ENCODE results near the gene FGF12. TPM values are rescaled to one million over a fixed set of nuclear protein-coding genes. Genes with fewer than 3 reads are reported as not detected.
"Not testable (repeated sequence)": the region's sequence is repeated elsewhere in the genome, so short reads cannot be mapped to it uniquely, and the experiment has no call there.

The FGF12 gene
- polyA plus RNA-seq (2011; rRNA removed) (0.83 and 1.1 TPM in 2 replicates), polyA plus RNA-seq (2017; fragmentation: RNase III; extraction: RNeasy Plus Mini Kit Qiagen cat#74134 plus additional on column Dnase treatment) (0.57 to 0.88 TPM (median 0.63 TPM) in 3 replicates), polyA minus RNA-seq (2011; rRNA and poly(A)+ RNA removed) (0.99 and 1.4 TPM in 2 replicates)
- polyA plus RNA-seq (2012; cell fraction: cytosol; rRNA removed), result 0.10 and 0.15 TPM in 2 replicates
- 0.14 and 0.16 TPM in 2 replicates for polyA plus RNA-seq (2012; cell fraction: nucleus; rRNA removed)

- FAIRE-seq (no peak), DNase-seq (ENCODE audit: low read depth in 1 of 2, low spot score in 1 of 2) (peak; percentile 7 to 18), ATAC-seq (peak; percentile 62 to 64; a peak in 5 of 6 replicates)
- peak within 1 kb of the TSS; percentile 65 for H3K4me2 ChIP-seq
- 7% methylated on average over 28 of the region's 36 CpGs for WGBS (ENCODE audit: missing lambda C conversion rate)
- ChIA-PET POLR2A (interaction anchor here (0.7 kb wide), 1 partner anchor 45 kb away, joined by 3 read pairs; no protein-coding TSS in a partner anchor), CTCF (no interaction called here)
- peak within 1 kb of the TSS; percentile 19; the same call in 1 of the 3 replicates for H3K4me3 ChIP-seq
- TF ChIP-seq, protein P1, sequence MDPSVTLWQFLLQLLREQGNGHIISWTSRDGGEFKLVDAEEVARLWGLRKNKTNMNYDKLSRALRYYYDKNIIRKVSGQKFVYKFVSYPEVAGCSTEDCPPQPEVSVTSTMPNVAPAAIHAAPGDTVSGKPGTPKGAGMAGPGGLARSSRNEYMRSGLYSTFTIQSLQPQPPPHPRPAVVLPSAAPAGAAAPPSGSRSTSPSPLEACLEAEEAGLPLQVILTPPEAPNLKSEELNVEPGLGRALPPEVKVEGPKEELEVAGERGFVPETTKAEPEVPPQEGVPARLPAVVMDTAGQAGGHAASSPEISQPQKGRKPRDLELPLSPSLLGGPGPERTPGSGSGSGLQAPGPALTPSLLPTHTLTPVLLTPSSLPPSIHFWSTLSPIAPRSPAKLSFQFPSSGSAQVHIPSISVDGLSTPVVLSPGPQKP (IDR thresholded peaks at IDR 0.05; ENCODE audit: low read depth, low read length), result no peak
- TF ChIP-seq, protein P2, sequence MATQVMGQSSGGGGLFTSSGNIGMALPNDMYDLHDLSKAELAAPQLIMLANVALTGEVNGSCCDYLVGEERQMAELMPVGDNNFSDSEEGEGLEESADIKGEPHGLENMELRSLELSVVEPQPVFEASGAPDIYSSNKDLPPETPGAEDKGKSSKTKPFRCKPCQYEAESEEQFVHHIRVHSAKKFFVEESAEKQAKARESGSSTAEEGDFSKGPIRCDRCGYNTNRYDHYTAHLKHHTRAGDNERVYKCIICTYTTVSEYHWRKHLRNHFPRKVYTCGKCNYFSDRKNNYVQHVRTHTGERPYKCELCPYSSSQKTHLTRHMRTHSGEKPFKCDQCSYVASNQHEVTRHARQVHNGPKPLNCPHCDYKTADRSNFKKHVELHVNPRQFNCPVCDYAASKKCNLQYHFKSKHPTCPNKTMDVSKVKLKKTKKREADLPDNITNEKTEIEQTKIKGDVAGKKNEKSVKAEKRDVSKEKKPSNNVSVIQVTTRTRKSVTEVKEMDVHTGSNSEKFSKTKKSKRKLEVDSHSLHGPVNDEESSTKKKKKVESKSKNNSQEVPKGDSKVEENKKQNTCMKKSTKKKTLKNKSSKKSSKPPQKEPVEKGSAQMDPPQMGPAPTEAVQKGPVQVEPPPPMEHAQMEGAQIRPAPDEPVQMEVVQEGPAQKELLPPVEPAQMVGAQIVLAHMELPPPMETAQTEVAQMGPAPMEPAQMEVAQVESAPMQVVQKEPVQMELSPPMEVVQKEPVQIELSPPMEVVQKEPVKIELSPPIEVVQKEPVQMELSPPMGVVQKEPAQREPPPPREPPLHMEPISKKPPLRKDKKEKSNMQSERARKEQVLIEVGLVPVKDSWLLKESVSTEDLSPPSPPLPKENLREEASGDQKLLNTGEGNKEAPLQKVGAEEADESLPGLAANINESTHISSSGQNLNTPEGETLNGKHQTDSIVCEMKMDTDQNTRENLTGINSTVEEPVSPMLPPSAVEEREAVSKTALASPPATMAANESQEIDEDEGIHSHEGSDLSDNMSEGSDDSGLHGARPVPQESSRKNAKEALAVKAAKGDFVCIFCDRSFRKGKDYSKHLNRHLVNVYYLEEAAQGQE (IDR thresholded peaks at IDR 0.05), result 0 out of 2 replicates have a peak, but pooled peaks have one; percentile 53
- no peak within 1 kb of the TSS for H3K27ac ChIP-seq
- no peaks in the 10 kb centered on the region for H3K4me1 ChIP-seq
- H3K9me3 ChIP-seq, result no peaks in the 10 kb centered on the region
Observed at GRCh38 chr3:192727032-192727847, at the start of gene FGF12. Gene FGF12 (minus strand): TSS chr3:192727541.

GRCh38 chr3:192774341-192774740 lies 47.0 kb upstream of the FGF12 start:
- ATAC-seq; POLR2A ChIA-PET; H3K27ac ChIP-seq; H3K9me3 ChIP-seq; H3K4me1 ChIP-seq; H3K4me2 ChIP-seq; DNase-seq (ENCODE audit: low read depth in 1 of 2, low spot score in 1 of 2); CTCF ChIA-PET; FAIRE-seq; H3K4me3 ChIP-seq: not testable (repeated sequence)
- 26% methylated on average over 4 of the region's 4 CpGs for WGBS (ENCODE audit: missing lambda C conversion rate)

DNA sequence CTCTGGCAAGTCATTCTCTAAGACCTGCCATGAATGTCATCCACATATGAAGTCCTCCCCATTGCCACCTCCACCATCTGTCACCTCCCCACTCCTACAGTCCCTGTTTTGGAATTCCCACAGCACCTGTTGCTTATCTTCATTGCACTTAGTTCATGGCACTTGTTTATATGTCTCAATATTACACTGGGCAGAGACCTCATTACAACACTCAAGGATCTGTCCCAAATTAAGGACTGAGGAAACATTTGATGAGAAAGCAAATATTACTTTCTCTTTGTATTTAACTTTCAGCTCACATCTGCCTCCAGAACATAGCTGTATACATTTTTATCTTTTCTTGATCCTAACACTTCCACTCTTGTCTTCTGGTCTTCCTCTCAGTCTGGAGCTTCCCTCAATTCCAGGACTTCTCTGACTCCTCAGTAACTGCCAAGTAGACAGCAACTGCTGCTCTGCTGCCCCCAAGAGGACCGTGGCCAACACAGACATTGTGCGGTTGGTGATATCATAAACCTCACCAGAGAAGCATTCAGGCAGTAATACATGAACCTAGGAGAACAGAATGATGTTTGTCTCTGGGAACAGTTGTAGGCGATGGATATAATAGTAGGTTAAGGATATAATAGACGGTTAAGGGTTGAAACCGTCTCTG lies 45.0 kb upstream of the FGF12 start:
- Histone ChIP-seq H3K4me3 (no peak overlapping the region), H3K27ac (no peak overlapping the region), H3K9me3 (no peaks in the 10 kb centered on the region), H3K4me2 (no peak overlapping the region), H3K4me1 (no peaks in the 10 kb centered on the region)
- POLR2A ChIA-PET, result no interaction called here
- 0 out of 3 replicates have a peak, but pooled peaks have one; percentile 9 for TF ChIP-seq CTCF (IDR thresholded peaks at IDR 0.05)
- peak in 1 of 2 experiments; percentile 40; a peak in 2 of 5 replicates for TF ChIP-seq RAD21 (conservative IDR thresholded peaks at IDR 0.05 in 1 of 2, IDR thresholded peaks at IDR 0.05 in 1 of 2)
- TF ChIP-seq NR3C1 (IDR thresholded peaks at IDR 0.05), result no peak
- DNase-seq (ENCODE audit: low read depth in 1 of 2, low spot score in 1 of 2) (peak in 1 of 2 experiments; percentile 12), FAIRE-seq (no peak), ATAC-seq (peak; percentile 68 to 85; a peak in 3 of 6 replicates)
- CTCF ChIA-PET, result no interaction called here
- 6% methylated on average over 5 of the region's 5 CpGs for WGBS (ENCODE audit: missing lambda C conversion rate)

- Histone ChIP-seq H3K4me1 (no peaks in the 10 kb centered on the region), H3K4me2 (no peak overlapping the region), H3K27ac (no peak overlapping the region), H3K9me3 (no peaks in the 10 kb centered on the region), H3K4me3 (no peak overlapping the region)
- WGBS (ENCODE audit: missing lambda C conversion rate), result 11% methylated on average over 5 of the region's 7 CpGs
- ChIA-PET POLR2A (no interaction called here), CTCF (no interaction called here)
- DNase-seq (ENCODE audit: low read depth in 1 of 2, low spot score in 1 of 2) (no peak), ATAC-seq (no peak), FAIRE-seq (no peak)
- TF ChIP-seq, protein P3, sequence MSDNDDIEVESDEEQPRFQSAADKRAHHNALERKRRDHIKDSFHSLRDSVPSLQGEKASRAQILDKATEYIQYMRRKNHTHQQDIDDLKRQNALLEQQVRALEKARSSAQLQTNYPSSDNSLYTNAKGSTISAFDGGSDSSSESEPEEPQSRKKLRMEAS (IDR thresholded peaks at IDR 0.05), result no peak
- no peak for TF ChIP-seq CBX8 (IDR thresholded peaks at IDR 0.05)
- no peak for TF ChIP-seq HOXB5 (CRISPR knock-in tag; IDR thresholded peaks at IDR 0.05)
- no peak for TF ChIP-seq PHF8 (IDR thresholded peaks at IDR 0.05; ENCODE audit: borderline replicate concordance, low read depth)
- no peak for TF ChIP-seq RFX5 (IDR thresholded peaks at IDR 0.05)
- no peak for TF ChIP-seq SMC3 (IDR thresholded peaks at IDR 0.05)
- TF ChIP-seq HDAC2 (IDR thresholded peaks at IDR 0.05), result no peak
- no peak for TF ChIP-seq RARB (CRISPR knock-in tag; IDR thresholded peaks at IDR 0.05)
- TF ChIP-seq, protein P4, sequence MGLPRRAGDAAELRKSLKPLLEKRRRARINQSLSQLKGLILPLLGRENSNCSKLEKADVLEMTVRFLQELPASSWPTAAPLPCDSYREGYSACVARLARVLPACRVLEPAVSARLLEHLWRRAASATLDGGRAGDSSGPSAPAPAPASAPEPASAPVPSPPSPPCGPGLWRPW (IDR thresholded peaks at IDR 0.05), result no peak
- no peak for TF ChIP-seq CBX2 (IDR thresholded peaks at IDR 0.05; ENCODE audit: borderline replicate concordance, low read depth)
- TF ChIP-seq HOXB13 (CRISPR knock-in tag; IDR thresholded peaks at IDR 0.05; ENCODE audit: low read depth), result no peak
- TF ChIP-seq, protein P5, sequence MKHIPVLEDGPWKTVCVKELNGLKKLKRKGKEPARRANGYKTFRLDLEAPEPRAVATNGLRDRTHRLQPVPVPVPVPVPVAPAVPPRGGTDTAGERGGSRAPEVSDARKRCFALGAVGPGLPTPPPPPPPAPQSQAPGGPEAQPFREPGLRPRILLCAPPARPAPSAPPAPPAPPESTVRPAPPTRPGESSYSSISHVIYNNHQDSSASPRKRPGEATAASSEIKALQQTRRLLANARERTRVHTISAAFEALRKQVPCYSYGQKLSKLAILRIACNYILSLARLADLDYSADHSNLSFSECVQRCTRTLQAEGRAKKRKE (CRISPR knock-in tag; IDR thresholded peaks at IDR 0.05; ENCODE audit: low read depth), result no peak
- no peak for TF ChIP-seq EHF (CRISPR knock-in tag; IDR thresholded peaks at IDR 0.05)
Observed at GRCh38 chr3:192758654-192759053, 31.3 kb upstream of the FGF12 start.

Measured in A549 (cell line).